Spleen (tissue), 11 donors: ENCODE measurements around the gene SPRR2B. TPM values are rescaled to one million over a fixed set of nuclear protein-coding genes. Genes with fewer than 3 reads are reported as not detected.

Source experiments
- DNase-seq: peaks from one replicate; pipeline ENCODE4 v3.0.0-alpha.2; 2020
- H3K27ac ChIP-seq, 8 donors: fragments of 200-600 bp; sonication (generic) in 7 of 8; 1 replicate in 4 of 8; 2 replicates in 4 of 8; pipeline versions ENCODE4 v1.5.0 to v1.8.0; 2016 to 2021; ENCODE audit warnings: inconsistent platforms in 4 of 8, mild to moderate bottlenecking in 4 of 8, moderate library complexity in 1 of 8
- H3K27me3 ChIP-seq, 7 donors: fragments of 200-600 bp; sonication (generic) in 6 of 7; replicated peaks in 1 of 7; 1 replicate in 4 of 7; 2 replicates in 3 of 7; pipeline versions ENCODE4 v1.5.0 to v1.8.0; 2016 to 2021; ENCODE audit warnings: inconsistent platforms in 3 of 7, mild to moderate bottlenecking in 1 of 7
- H3K36me3 ChIP-seq, 6 donors: fragments of 200-600 bp; sonication (generic) in 5 of 6; 1 replicate in 4 of 6; 2 replicates in 2 of 6; pipeline versions ENCODE4 v1.5.0 to v1.8.0; 2016 to 2021; ENCODE audit warnings: inconsistent platforms in 2 of 6
- H3K4me1 ChIP-seq, 6 donors: fragments of 200-600 bp; sonication (generic) in 5 of 6; 1 replicate in 3 of 6; 2 replicates in 3 of 6; pipeline versions ENCODE4 v1.5.0 to v1.8.0; 2016 to 2021; ENCODE audit warnings: inconsistent platforms in 3 of 6
- H3K4me3 ChIP-seq, 8 donors: fragments of 200-600 bp; sonication (generic) in 7 of 8; 1 replicate in 4 of 8; 2 replicates in 4 of 8; pipeline versions ENCODE4 v1.5.0 to v1.8.0; 2016 to 2021; ENCODE audit warnings: inconsistent platforms in 4 of 8, mild to moderate bottlenecking in 4 of 8, moderate library complexity in 2 of 8
- H3K9me3 ChIP-seq, 8 donors: fragments of 200-600 bp; sonication (generic) in 7 of 8; 1 replicate in 4 of 8; 2 replicates in 4 of 8; pipeline versions ENCODE4 v1.5.0 to v1.8.0; 2016 to 2021; ENCODE audit warnings: inconsistent platforms in 4 of 8
- CTCF ChIP-seq, 11 experiments: fragments of 200-600 bp in 7 of 11; fragments of 450-650 bp in 4 of 11; sonication (generic) in 4 of 11; IDR thresholded peaks in 8 of 11; conservative IDR thresholded peaks in 3 of 11; 1 replicate in 7 of 11; 2 replicates in 4 of 11; pipeline versions ENCODE4 v1.4.0 to v1.8.0; 2016 to 2021; ENCODE audit warnings: antibody characterized with exemption in 11 of 11, inconsistent platforms in 4 of 11, mild to moderate bottlenecking in 1 of 11
- POLR2A ChIP-seq, 3 donors: fragments of 450-650 bp; IDR thresholded peaks; one replicate each; pipeline ENCODE4 v1.5.1; 2017; ENCODE audit warnings: antibody characterized with exemption in 3 of 3, mild to moderate bottlenecking in 1 of 3
- POLR2AphosphoS5 ChIP-seq, 3 donors: sonication (generic); formaldehyde crosslinking; IDR thresholded peaks; one replicate each; pipeline ENCODE4 v1.5.1; 2017; ENCODE audit warnings: antibody characterized with exemption in 3 of 3
- WGBS, 5 donors: extraction: QIAGEN DNeasy Blood & Tissue Kit in 3 of 5; methylation state at CpG; one replicate each; pipeline versions ENCODE4 v1.1.5 to v1.1.7; 2013 to 2018; 5-methylcytosine and 5-hydroxymethylcytosine counted together
- intact Hi-C: fragments of 100-400 bp; cut with DNase I; formaldehyde crosslinking; loops from one replicate; pipeline ENCODE4 v1.15.0; 2023; ENCODE audit warnings: low total_unique reads
- polyA plus RNA-seq, 3 donors: library from polyadenylated mRNA; stranded (reverse); fragments of 200-250 nt; gene quantifications; one replicate each; pipeline ENCODE4 v1.2.1, GENCODE V29; 2013
- total RNA-seq, 7 donors: library from RNA; depleted of rRNA in 3 of 7; stranded (reverse); fragments of >200 nt in 3 of 7; fragmentation: NEBNext Ultra II Directional in 4 of 7; extraction: Animal tissue kit (Norgen Biotek cat#: 25700) in 4 of 7; gene quantifications; one replicate each; pipeline versions ENCODE4 v1.1.0 to v1.2.1, GENCODE V29; 2016 to 2021
- donor health status: healthy with polysubstance abuse.
- donor health status: DM: no; HTN: no; CAD: no; lungs with moderate emphysema.
- donor health status: DM: no; HTN: no; CAD: no.
- donor health status: Bipolar disorder and iron deficiency.
- donor health status: healthy.
- donor health status: DM: no; HTN: no; CAD: no.
- donor health status: DM: yes; HTN: yes; CAD: no.

Gene SPRR2B
- total and polyA plus RNA-seq, 10 donors: not detected

GRCh38 chr1:153040950-153041631 is 30.3 kb downstream of the SPRR2B start, which contains the start of gene SPRR2D:
TSS of gene SPRR2D (minus strand) at chr1:153041120. CDS start at chr1:153040346, 774 bp downstream.
- H3K36me3 ChIP-seq: no peaks in the 10 kb centered on the region
- no peak within 1 kb of the TSS for H3K4me3 ChIP-seq
- H3K4me1 ChIP-seq: no peaks in the 10 kb centered on the region
- no peaks in the 10 kb centered on the region for H3K9me3 ChIP-seq
- no peak for TF ChIP-seq POLR2A (IDR thresholded peaks at IDR 0.05)
- peaks cover 0 to 41% (median 0%) of the 10 kb centered on the region in 7 donors for H3K27me3 ChIP-seq
- 58 to 76% (median 66%) methylated on average over 4 of the region's 4 CpGs for WGBS, 5 donors
- no peak for DNase-seq
- intact Hi-C loops: no loop called here
- H3K27ac ChIP-seq: no peak within 1 kb of the TSS

- Histone ChIP-seq H3K36me3 (no peaks in the 10 kb centered on the region), H3K27ac (no peak overlapping the region), H3K4me3 (no peak overlapping the region), H3K4me1 (no peaks in the 10 kb centered on the region), H3K9me3 (no peaks in the 10 kb centered on the region), H3K27me3 (peaks cover 0 to 29% (median 0%) of the 10 kb centered on the region in 7 donors)
- TF ChIP-seq CTCF (IDR thresholded peaks at IDR 0.05 in 8 of 11, conservative IDR thresholded peaks at IDR 0.05 in 3 of 11) (no peak), POLR2AphosphoS5 (IDR thresholded peaks at IDR 0.05) (no peak), POLR2A (IDR thresholded peaks at IDR 0.05) (no peak)
- DNase-seq: no peak
- intact Hi-C loops: no loop called here
- 71 to 93% (median 87%) methylated on average over 1 of the region's 1 CpG for WGBS, 5 donors
Observed at GRCh38 chr1:153035211-153035610, 36.2 kb downstream of the SPRR2B start.

GRCh38 chr1:153032677-153033308 is 38.6 kb downstream of the SPRR2B start:
- intact Hi-C loops: no loop called here
- TF ChIP-seq POLR2AphosphoS5 (IDR thresholded peaks at IDR 0.05) (no peak), CTCF (IDR thresholded peaks at IDR 0.05 in 8 of 11, conservative IDR thresholded peaks at IDR 0.05 in 3 of 11) (no peak), POLR2A (IDR thresholded peaks at IDR 0.05) (no peak)
- no peak overlapping the region for H3K4me3 ChIP-seq
- no peaks in the 10 kb centered on the region for H3K36me3 ChIP-seq
- no peaks in the 10 kb centered on the region for H3K9me3 ChIP-seq
- no peaks in the 10 kb centered on the region for H3K4me1 ChIP-seq
- WGBS, 5 donors: 35 to 55% (median 50%) methylated on average over 3 of the region's 3 CpGs
- H3K27ac ChIP-seq: no peak overlapping the region
- DNase-seq: no peak
- H3K27me3 ChIP-seq: peaks cover 0 to 26% (median 0%) of the 10 kb centered on the region in 7 donors

- Histone ChIP-seq H3K9me3 (no peaks in the 10 kb centered on the region), H3K4me3 (no peak overlapping the region), H3K27me3 (peaks cover 0 to 29% (median 0%) of the 10 kb centered on the region in 7 donors), H3K27ac (no peak overlapping the region), H3K36me3 (no peaks in the 10 kb centered on the region), H3K4me1 (no peaks in the 10 kb centered on the region)
- intact Hi-C loops: no loop called here
- DNase-seq: no peak
- TF ChIP-seq CTCF (IDR thresholded peaks at IDR 0.05 in 8 of 11, conservative IDR thresholded peaks at IDR 0.05 in 3 of 11) (no peak), POLR2AphosphoS5 (IDR thresholded peaks at IDR 0.05) (no peak), POLR2A (IDR thresholded peaks at IDR 0.05) (no peak)
Observed at GRCh38 chr1:153032073-153032472, 39.3 kb downstream of the SPRR2B start.
